HepG2 (cell line): ENCODE results near the gene DPYSL3. TPM values are rescaled to one million over a fixed set of nuclear protein-coding genes. Genes with fewer than 3 reads are reported as not detected.

Experiments used
- ATAC-seq: fragments of 200-7000 bp; cut with Tn5 transposase; 3 replicates; pipeline ENCODE4 v1.9.1; 2020; ENCODE audit warnings: mild to moderate bottlenecking, moderate library complexity
- BruUV-seq: library from RNA; stranded (reverse); fragments of 400-500 nt; replicated peaks from 2 replicates; lab custom pipeline; 2021; lab: Mats Ljungman, UMichigan
- CTCF ChIA-PET: fragments of 300-600 bp; formaldehyde crosslinking; extraction: SDS; loops from one replicate; lab custom pipeline; 2021; ENCODE audit warnings: low total read pairs, inconsistent platforms, low intra/inter-chr PET ratio; lab: Yijun Ruan, JAX
- POLR2A ChIA-PET: fragments of 350-600 bp; sonication (Branson Sonifier 250); formaldehyde crosslinking; loops from one replicate; lab custom pipeline; 2020; ENCODE audit warnings: antibody characterized with exemption, inconsistent platforms; lab: Yijun Ruan, JAX
- DNase-seq: peaks from one replicate; pipeline ENCODE4 v3.0.0-alpha.2; 2015; ENCODE audit warnings: low spot score
- FAIRE-seq: peaks from 3 replicates; lab custom pipeline; 2011; peaks lifted over from hg19 to GRCh38; lab: Jason Lieb, UNC
- H2AFZ ChIP-seq: one replicate; pipeline ENCODE4 v1.6.1; 2011; ENCODE audit warnings: low read length, inconsistent platforms
- H3K27ac ChIP-seq: fragments of 300-600 bp; 3 replicates; pipeline ENCODE4 v1.8.0; 2011; ENCODE audit warnings: mixed run types, mild to moderate bottlenecking, mixed read lengths, low read length, inconsistent platforms; ENCODE audit not compliant: insufficient read depth; ENCODE audit errors: extremely low read length
- H3K27me3 ChIP-seq, 2 experiments: fragments of 200-600 bp in 1 of 2; 2 replicates in 1 of 2; 3 replicates in 1 of 2; pipeline versions ENCODE4 v1.6.0 to v1.8.0; 2011; ENCODE audit warnings: low read length in 2 of 2, mild to moderate bottlenecking in 2 of 2, moderate library complexity in 2 of 2, inconsistent platforms in 1 of 2; ENCODE audit not compliant: insufficient read depth in 2 of 2, control insufficient read depth in 1 of 2
- H3K36me3 ChIP-seq, 2 experiments: fragments of 200-600 bp in 1 of 2; replicated peaks in 1 of 2; 2 replicates in 1 of 2; 3 replicates in 1 of 2; pipeline versions ENCODE4 v1.5.1 to v1.8.0; 2011; ENCODE audit warnings: low read length in 2 of 2, inconsistent platforms in 1 of 2; ENCODE audit not compliant: insufficient read depth in 2 of 2, control insufficient read depth in 1 of 2
- H3K4me1 ChIP-seq: 2 replicates; pipeline ENCODE4 v1.5.1; 2012; ENCODE audit warnings: low read length, inconsistent platforms; ENCODE audit not compliant: insufficient read depth
- H3K4me2 ChIP-seq: 2 replicates; pipeline ENCODE4 v1.6.0; 2011; ENCODE audit warnings: low read depth, low read length, inconsistent platforms
- H3K4me3 ChIP-seq, 3 experiments: fragments of 200-600 bp in 1 of 3; sonication (generic), shearing (Covaris generic) in 1 of 3; replicated peaks in 1 of 3; 2 replicates each; pipeline ENCODE4 v1.5.1; 2011 to 2016; ENCODE audit warnings: low read length in 3 of 3, inconsistent platforms in 2 of 3, low read depth in 2 of 3, mild to moderate bottlenecking in 2 of 3, control low read depth in 1 of 3, mixed read lengths in 1 of 3; ENCODE audit not compliant: insufficient read depth in 1 of 3
- H3K79me2 ChIP-seq: one replicate; pipeline ENCODE4 v1.6.1; 2011; ENCODE audit warnings: low read length, inconsistent platforms; ENCODE audit not compliant: insufficient read depth
- H3K9ac ChIP-seq: 2 replicates; pipeline ENCODE4 v1.6.0; 2011; ENCODE audit warnings: mild to moderate bottlenecking, low read depth, low read length, inconsistent platforms; ENCODE audit not compliant: insufficient read depth
- H3K9me3 ChIP-seq: 2 replicates; pipeline ENCODE4 v1.5.1; 2012; ENCODE audit warnings: mild to moderate bottlenecking, low read length
- H4K20me1 ChIP-seq: 2 replicates; pipeline ENCODE4 v1.6.0; 2011; ENCODE audit warnings: inconsistent platforms, mild to moderate bottlenecking, low read length, moderate library complexity; ENCODE audit not compliant: insufficient read depth
- ARID2 ChIP-seq: sonication (generic); formaldehyde crosslinking; IDR thresholded peaks from 2 replicates; pipeline ENCODE4 v1.8.1; 2022; ENCODE audit warnings: mild to moderate bottlenecking, missing genetic modification reagents, borderline replicate concordance
- BRCA1 ChIP-seq: sonication (generic); formaldehyde crosslinking; IDR thresholded peaks from 2 replicates; pipeline ENCODE4 v1.4.0; 2020; ENCODE audit warnings: missing genetic modification reagents
- FOXM1 ChIP-seq: sonication (generic); formaldehyde crosslinking; IDR thresholded peaks from 2 replicates; pipeline ENCODE4 v1.5.0; 2020; ENCODE audit warnings: missing genetic modification reagents
- RAD51 ChIP-seq: fragments of 450-650 bp; IDR thresholded peaks from 2 replicates; pipeline ENCODE4 v1.6.1; 2016; ENCODE audit warnings: borderline replicate concordance
- RFX5 ChIP-seq: IDR thresholded peaks from 2 replicates; pipeline ENCODE4 v1.6.1; 2011; ENCODE audit warnings: low read depth, low read length, improper control_type of control experiment
- SAFB2 ChIP-seq: sonication (generic); formaldehyde crosslinking; IDR thresholded peaks from 2 replicates; pipeline ENCODE4 v1.5.1; 2020; ENCODE audit warnings: missing genetic modification reagents, low read depth, mild to moderate bottlenecking, borderline replicate concordance
- U2AF1 ChIP-seq: fragments of 200-400 bp; formaldehyde crosslinking; optimal IDR thresholded peaks from 2 replicates; pipeline ENCODE3; 2017; ENCODE audit warnings: mild to moderate bottlenecking, low read depth, low read length
- ZNF101 ChIP-seq: sonication (generic); formaldehyde crosslinking; IDR thresholded peaks from 2 replicates; pipeline ENCODE4 v1.4.0; 2020; ENCODE audit warnings: mild to moderate bottlenecking, low read depth, missing genetic modification reagents, borderline replicate concordance
- ZNF12 ChIP-seq: sonication (generic); formaldehyde crosslinking; IDR thresholded peaks from 2 replicates; pipeline ENCODE4 v1.5.0; 2020; ENCODE audit warnings: missing genetic modification reagents
- ZNF430 ChIP-seq: sonication (generic); formaldehyde crosslinking; IDR thresholded peaks from 2 replicates; pipeline ENCODE4 v1.9.0; 2021; ENCODE audit warnings: mild to moderate bottlenecking, missing genetic modification reagents
- ZNF577 ChIP-seq: sonication (generic); formaldehyde crosslinking; IDR thresholded peaks from 2 replicates; pipeline ENCODE4 v1.4.0; 2020; ENCODE audit warnings: mild to moderate bottlenecking, low read depth, missing genetic modification reagents, borderline replicate concordance
- WGBS: methylation state at CpG from one replicate; pipeline ENCODE4 v1.1.6; 2017; ENCODE audit warnings: low lambda C conversion rate; 5-methylcytosine and 5-hydroxymethylcytosine counted together
- in situ Hi-C: cut with HindIII; loops from 2 replicates; pipeline ENCODE4 v1.10.0; 2017; ENCODE audit warnings: low pct_unique_long_range_greater_than_20kb; ENCODE audit not compliant: extremely low pct_ligation_motif_present
- intact Hi-C: fragments of 100-400 bp; cut with micrococcal nuclease; formaldehyde crosslinking; loops from one replicate; pipeline ENCODE4 v1.10.0; 2022; ENCODE audit not compliant: unreplicated experiment
- polyA plus RNA-seq, 8 experiments: library from polyadenylated mRNA; depleted of rRNA in 3 of 8; stranded (reverse) in 7 of 8; unstranded in 1 of 8; fragments of >200 nt; fragmentation: Illumina TruSeq in 4 of 8; extraction: Trizol in 4 of 8; gene quantifications; 2 replicates each; pipeline versions ENCODE4 v1.2.1 to v1.2.3, GENCODE V29; 2011 to 2016; ENCODE audit warnings: low read depth in 4 of 8, missing spikeins in 1 of 8, mixed read lengths in 1 of 8; ENCODE audit not compliant: insufficient read depth in 1 of 8
- total RNA-seq, 5 experiments: library from RNA; depleted of rRNA; stranded (reverse); fragments of >200 nt; fragmentation: Illumina TruSeq; extraction: Trizol; gene quantifications; 2 replicates each; pipeline ENCODE4 v1.2.3, GENCODE V29; 2016; ENCODE audit warnings: low read depth in 1 of 5
- TF ChIP-seq, protein P1 (sequence below): IDR thresholded peaks from 2 replicates; pipeline ENCODE4 v1.6.1; 2016; ENCODE audit warnings: low read depth
- TF ChIP-seq, protein P2 (sequence below): IDR thresholded peaks from 2 replicates; pipeline ENCODE4 v1.6.1; 2016; ENCODE audit warnings: low read depth, borderline replicate concordance
- TF ChIP-seq, protein P3 (sequence below): sonication (generic); formaldehyde crosslinking; IDR thresholded peaks from 2 replicates; pipeline ENCODE4 v1.8.0; 2022; ENCODE audit warnings: mild to moderate bottlenecking, missing genetic modification reagents
- TF ChIP-seq, protein P4 (sequence below): sonication (generic); formaldehyde crosslinking; IDR thresholded peaks from 2 replicates; pipeline ENCODE4 v1.5.0; 2020; ENCODE audit warnings: mild to moderate bottlenecking, missing genetic modification reagents, borderline replicate concordance

Gene DPYSL3
- total and polyA plus RNA-seq, 2 of the 13 experiments (the other 11 are each of a cell fraction or from before 2014, with no cell fraction given): 0.08 to 0.15 TPM

DNA sequence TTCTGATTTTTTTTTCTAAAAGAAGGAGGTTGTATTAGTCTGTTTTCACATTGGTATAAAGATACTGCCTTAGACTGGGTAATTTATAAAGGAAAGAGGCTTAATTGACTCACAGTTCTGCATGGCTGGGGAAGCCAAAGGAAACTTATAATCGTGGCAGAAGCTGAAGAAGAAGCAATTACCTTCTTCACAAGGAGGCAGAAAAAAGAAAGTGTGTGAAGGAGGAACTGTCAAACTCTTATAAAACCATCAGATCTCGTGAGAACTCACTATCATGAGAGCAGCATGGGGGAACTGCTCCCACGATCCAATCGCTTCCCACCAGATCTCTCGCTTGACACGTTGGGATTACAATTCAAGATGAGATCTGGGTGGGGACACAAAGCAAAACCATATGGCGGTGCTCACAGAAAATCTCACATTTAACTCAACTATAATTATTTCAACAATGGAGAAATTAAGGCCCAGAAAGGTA, 27.1 kb downstream of the DPYSL3 start:
- no peaks in the 10 kb centered on the region for H3K36me3 ChIP-seq
- in situ Hi-C loops (no loop called here), intact Hi-C loops (no loop called here)
- no peaks in the 10 kb centered on the region for H3K79me2 ChIP-seq
- H3K4me3 ChIP-seq: no peak overlapping the region
- ChIA-PET CTCF (no interaction called here), POLR2A (no interaction called here)
- DNase-seq (no peak), ATAC-seq (no peak), FAIRE-seq (no peak)
- H4K20me1 ChIP-seq: no peaks in the 10 kb centered on the region
- H3K27ac ChIP-seq: no peak overlapping the region
- no peak overlapping the region for H3K9ac ChIP-seq
- no TSS peak for BruUV-seq
- H3K4me1 ChIP-seq: no peaks in the 10 kb centered on the region
- no peak overlapping the region for H3K4me2 ChIP-seq
- H3K9me3 ChIP-seq: no peaks in the 10 kb centered on the region
- no peaks in the 10 kb centered on the region; a peak in 2 of 5 replicates for H3K27me3 ChIP-seq
- H2AFZ ChIP-seq: no peak overlapping the region
- WGBS: 17% methylated on average over 7 of the region's 7 CpGs
- TF ChIP-seq BRCA1 (CRISPR knock-in tag): no peak
- TF ChIP-seq, protein P1, sequence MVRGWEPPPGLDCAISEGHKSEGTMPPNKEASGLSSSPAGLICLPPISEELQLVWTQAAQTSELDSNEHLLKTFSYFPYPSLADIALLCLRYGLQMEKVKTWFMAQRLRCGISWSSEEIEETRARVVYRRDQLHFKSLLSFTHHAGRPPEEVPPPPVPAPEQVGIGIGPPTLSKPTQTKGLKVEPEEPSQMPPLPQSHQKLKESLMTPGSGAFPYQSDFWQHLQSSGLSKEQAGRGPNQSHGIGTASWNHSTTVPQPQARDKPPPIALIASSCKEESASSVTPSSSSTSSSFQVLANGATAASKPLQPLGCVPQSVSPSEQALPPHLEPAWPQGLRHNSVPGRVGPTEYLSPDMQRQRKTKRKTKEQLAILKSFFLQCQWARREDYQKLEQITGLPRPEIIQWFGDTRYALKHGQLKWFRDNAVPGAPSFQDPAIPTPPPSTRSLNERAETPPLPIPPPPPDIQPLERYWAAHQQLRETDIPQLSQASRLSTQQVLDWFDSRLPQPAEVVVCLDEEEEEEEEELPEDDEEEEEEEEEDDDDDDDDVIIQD (CRISPR knock-in tag): no peak
- TF ChIP-seq, protein P2, sequence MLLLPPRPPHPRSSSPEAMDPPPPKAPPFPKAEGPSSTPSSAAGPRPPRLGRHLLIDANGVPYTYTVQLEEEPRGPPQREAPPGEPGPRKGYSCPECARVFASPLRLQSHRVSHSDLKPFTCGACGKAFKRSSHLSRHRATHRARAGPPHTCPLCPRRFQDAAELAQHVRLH (CRISPR knock-in tag): no peak
- TF ChIP-seq, protein P3, sequence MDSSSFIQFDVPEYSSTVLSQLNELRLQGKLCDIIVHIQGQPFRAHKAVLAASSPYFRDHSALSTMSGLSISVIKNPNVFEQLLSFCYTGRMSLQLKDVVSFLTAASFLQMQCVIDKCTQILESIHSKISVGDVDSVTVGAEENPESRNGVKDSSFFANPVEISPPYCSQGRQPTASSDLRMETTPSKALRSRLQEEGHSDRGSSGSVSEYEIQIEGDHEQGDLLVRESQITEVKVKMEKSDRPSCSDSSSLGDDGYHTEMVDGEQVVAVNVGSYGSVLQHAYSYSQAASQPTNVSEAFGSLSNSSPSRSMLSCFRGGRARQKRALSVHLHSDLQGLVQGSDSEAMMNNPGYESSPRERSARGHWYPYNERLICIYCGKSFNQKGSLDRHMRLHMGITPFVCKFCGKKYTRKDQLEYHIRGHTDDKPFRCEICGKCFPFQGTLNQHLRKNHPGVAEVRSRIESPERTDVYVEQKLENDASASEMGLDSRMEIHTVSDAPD (CRISPR knock-in tag): no peak
- no peak for TF ChIP-seq ZNF101 (CRISPR knock-in tag)
- TF ChIP-seq ZNF430 (CRISPR knock-in tag): no peak
- no peak for TF ChIP-seq ARID2
- TF ChIP-seq, protein P4, sequence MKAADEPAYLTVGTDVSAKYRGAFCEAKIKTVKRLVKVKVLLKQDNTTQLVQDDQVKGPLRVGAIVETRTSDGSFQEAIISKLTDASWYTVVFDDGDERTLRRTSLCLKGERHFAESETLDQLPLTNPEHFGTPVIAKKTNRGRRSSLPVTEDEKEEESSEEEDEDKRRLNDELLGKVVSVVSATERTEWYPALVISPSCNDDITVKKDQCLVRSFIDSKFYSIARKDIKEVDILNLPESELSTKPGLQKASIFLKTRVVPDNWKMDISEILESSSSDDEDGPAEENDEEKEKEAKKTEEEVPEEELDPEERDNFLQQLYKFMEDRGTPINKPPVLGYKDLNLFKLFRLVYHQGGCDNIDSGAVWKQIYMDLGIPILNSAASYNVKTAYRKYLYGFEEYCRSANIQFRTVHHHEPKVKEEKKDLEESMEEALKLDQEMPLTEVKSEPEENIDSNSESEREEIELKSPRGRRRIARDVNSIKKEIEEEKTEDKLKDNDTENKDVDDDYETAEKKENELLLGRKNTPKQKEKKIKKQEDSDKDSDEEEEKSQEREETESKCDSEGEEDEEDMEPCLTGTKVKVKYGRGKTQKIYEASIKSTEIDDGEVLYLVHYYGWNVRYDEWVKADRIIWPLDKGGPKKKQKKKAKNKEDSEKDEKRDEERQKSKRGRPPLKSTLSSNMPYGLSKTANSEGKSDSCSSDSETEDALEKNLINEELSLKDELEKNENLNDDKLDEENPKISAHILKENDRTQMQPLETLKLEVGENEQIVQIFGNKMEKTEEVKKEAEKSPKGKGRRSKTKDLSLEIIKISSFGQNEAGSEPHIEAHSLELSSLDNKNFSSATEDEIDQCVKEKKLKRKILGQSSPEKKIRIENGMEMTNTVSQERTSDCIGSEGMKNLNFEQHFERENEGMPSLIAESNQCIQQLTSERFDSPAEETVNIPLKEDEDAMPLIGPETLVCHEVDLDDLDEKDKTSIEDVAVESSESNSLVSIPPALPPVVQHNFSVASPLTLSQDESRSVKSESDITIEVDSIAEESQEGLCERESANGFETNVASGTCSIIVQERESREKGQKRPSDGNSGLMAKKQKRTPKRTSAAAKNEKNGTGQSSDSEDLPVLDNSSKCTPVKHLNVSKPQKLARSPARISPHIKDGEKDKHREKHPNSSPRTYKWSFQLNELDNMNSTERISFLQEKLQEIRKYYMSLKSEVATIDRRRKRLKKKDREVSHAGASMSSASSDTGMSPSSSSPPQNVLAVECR (CRISPR knock-in tag): no peak
- TF ChIP-seq RAD51: no peak
- TF ChIP-seq RFX5: no peak
- TF ChIP-seq ZNF12: no peak
- TF ChIP-seq ZNF577 (CRISPR knock-in tag): no peak
- no peak for TF ChIP-seq SAFB2
- no peak for TF ChIP-seq FOXM1 (CRISPR knock-in tag)
- no peak for TF ChIP-seq U2AF1
